ENCODE measurements around the gene CD28.

Gene CD28

GRCh38 chr2:203719456-203720410 lies 13.3 kb downstream of the CD28 start:
- DNase-seq, result no peak

GRCh38 chr2:203720915-203721672 lies 14.7 kb downstream of the CD28 start:
- DNase-seq, result no peak

GRCh38 chr2:203721781-203722300 lies 15.4 kb downstream of the CD28 start:
- DNase-seq, result no peak

GRCh38 chr2:203722411-203722810 lies 16.0 kb downstream of the CD28 start:
- DNase-seq, result peak; percentile 16

GRCh38 chr2:203728321-203728720 lies 21.9 kb downstream of the CD28 start:
- no peak for DNase-seq

- DNase-seq, result no peak
Measured at GRCh38 chr2:203730076-203730729, 23.8 kb downstream of the CD28 start.

- DNase-seq, result no peak
Measured at GRCh38 chr2:203730883-203731282, 24.4 kb downstream of the CD28 start.

- no peak for DNase-seq
Measured at GRCh38 chr2:203732092-203732952, 25.9 kb downstream of the CD28 start.

GRCh38 chr2:203732953-203733510 lies 26.6 kb downstream of the CD28 start:
- DNase-seq, result no peak

- no peak for DNase-seq
Measured at GRCh38 chr2:203733684-203734083, 27.2 kb downstream of the CD28 start.

- DNase-seq, result no peak
Measured at GRCh38 chr2:203734276-203734983, 28.0 kb downstream of the CD28 start.

- no peak for DNase-seq
Measured at GRCh38 chr2:203737360-203737759, 30.9 kb downstream of the CD28 start.

- DNase-seq, result no peak
Measured at GRCh38 chr2:203739351-203739750, 32.9 kb downstream of the CD28 start.

GRCh38 chr2:203740871-203741281 lies 34.4 kb downstream of the CD28 start:
- DNase-seq, result peak; percentile 69

GRCh38 chr2:203741566-203741965 lies 35.1 kb downstream of the CD28 start:
- no peak for DNase-seq

- DNase-seq, result peak; percentile 44
Measured at GRCh38 chr2:203743441-203743981, 37.1 kb downstream of the CD28 start.

GRCh38 chr2:203744091-203744490 lies 37.7 kb downstream of the CD28 start:
- peak; percentile 46 for DNase-seq

GRCh38 chr2:203745267-203745666 lies 38.8 kb downstream of the CD28 start:
- DNase-seq, result no peak

GRCh38 chr2:203748331-203749126 lies 42.1 kb downstream of the CD28 start:
- DNase-seq, result no peak

All from fibroblast of skin of right biceps (primary cell).